ENCODE results near the gene IHH.

IHH gene

DNA sequence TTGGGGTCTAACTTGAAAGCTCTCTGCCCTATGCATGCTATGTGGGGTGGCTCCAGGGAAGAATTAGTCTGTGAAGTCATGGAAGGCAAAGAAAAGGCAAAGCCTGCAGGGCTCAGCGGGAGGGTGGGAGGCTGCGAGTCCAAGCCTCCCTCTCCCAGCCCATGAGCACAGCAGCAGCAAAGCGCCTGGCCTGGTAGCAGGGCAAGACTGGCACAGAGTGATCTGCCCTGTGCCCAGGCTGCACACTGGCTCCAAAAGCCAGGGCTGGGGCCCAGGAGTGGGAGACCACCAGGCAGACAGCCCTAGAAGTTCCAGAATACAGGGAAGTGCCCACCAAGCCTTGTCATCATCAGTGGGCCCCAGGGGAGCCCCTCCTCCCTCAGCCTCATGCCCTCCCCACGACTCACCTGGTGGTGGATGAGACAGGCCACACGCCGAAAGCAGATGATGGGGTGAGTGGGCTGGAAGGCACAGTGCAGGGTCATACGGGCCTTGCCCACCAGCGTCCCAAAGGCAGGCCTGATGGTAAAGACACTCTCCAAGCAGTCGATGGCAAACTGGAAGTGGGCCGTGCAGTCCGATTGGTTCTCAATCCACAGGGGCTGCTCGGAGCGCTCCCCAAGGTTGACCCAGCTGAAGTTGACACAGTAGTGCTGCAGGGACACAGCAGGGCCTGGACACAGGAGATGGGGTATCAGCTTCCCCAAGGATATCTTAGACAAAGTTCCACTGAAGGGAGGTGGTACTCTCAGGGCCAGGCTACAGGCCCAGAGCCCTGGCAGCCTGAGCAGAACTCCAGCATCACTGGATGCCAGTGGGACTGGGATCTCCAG is 31.5 kb downstream of the IHH start:
- DNase-seq (ENCODE audit: low read depth in 1 of 2, low spot score in 1 of 2), result no peak
- TF ChIP-seq JUND (IDR thresholded peaks at IDR 0.05; ENCODE audit: low read depth), result no peak
- in situ Hi-C loops (cut with HindIII; ENCODE audit: low pct_unique_long_range_greater_than_20kb, low sequenced_read_pairs), result no loop called here

DNA sequence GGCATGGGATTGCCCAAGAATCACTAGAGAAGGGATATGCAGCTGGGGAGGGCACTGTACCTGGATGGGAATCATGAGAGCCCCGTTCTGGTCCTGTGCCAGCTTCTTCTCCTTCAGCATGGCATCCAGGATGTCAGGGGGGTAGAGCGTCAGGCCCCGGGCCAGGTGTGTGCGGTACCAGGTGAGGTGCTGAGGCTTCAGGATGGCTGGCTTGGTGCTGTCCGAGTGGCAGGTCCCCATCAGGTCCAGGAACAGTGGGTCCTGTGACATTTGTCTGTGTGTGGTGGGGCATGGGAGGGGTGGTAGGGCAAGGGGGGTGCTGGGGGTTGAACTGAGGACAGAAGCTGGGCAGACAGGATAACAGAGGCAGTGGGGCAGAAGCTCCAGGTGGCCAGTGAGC is 32.6 kb downstream of the IHH start:
- DNase-seq (ENCODE audit: low read depth in 1 of 2, low spot score in 1 of 2), result no peak
- in situ Hi-C loops (cut with HindIII; ENCODE audit: low pct_unique_long_range_greater_than_20kb, low sequenced_read_pairs), result no loop called here
- no peak for TF ChIP-seq JUND (IDR thresholded peaks at IDR 0.05; ENCODE audit: low read depth)

DNA sequence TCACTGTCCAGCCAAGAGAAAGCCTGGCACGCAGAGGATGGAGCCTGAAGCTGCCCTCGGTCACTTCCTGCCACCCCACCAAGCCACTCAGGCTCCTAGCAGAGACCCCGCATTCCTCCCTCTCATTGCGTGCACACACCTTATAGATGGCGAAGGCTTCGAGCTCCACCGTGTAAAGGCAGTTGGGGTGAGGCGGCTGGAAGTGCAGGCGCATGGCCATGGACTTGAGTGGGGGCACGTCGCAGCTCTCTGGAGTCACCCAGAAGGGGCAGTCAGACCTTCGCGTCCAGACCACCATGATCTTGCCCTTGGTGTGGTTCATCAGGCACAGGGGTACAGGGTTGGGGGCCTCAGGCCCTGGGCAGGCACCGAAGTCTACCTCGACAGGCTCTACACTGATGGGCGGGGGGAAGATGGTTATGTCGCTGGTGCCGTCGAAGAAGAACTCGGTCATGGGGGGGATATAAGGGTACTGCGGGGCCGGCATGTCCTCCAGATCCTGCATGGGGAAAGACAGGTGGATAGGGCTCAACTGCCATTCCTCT is 33.1 kb downstream of the IHH start:
- in situ Hi-C loops (cut with HindIII; ENCODE audit: low pct_unique_long_range_greater_than_20kb, low sequenced_read_pairs), result no loop called here
- no peak for TF ChIP-seq JUND (IDR thresholded peaks at IDR 0.05; ENCODE audit: low read depth)
- DNase-seq (ENCODE audit: low read depth in 1 of 2, low spot score in 1 of 2), result no peak

GRCh38 chr2:219026946-219027345 is 33.8 kb downstream of the IHH start:
- no peak for DNase-seq (ENCODE audit: low read depth in 1 of 2, low spot score in 1 of 2)
- in situ Hi-C loops (cut with HindIII; ENCODE audit: low pct_unique_long_range_greater_than_20kb, low sequenced_read_pairs), result no loop called here
- TF ChIP-seq JUND (IDR thresholded peaks at IDR 0.05; ENCODE audit: low read depth), result no peak

- in situ Hi-C loops (cut with HindIII; ENCODE audit: low pct_unique_long_range_greater_than_20kb, low sequenced_read_pairs), result no loop called here
- no peak for DNase-seq (ENCODE audit: low read depth in 1 of 2, low spot score in 1 of 2)
- TF ChIP-seq JUND (IDR thresholded peaks at IDR 0.05; ENCODE audit: low read depth), result no peak
Measured at GRCh38 chr2:219025637-219026585, 34.8 kb downstream of the IHH start.

GRCh38 chr2:219024059-219024458 is 36.7 kb downstream of the IHH start:
- TF ChIP-seq JUND (IDR thresholded peaks at IDR 0.05; ENCODE audit: low read depth), result no peak
- DNase-seq (ENCODE audit: low read depth in 1 of 2, low spot score in 1 of 2), result no peak
- in situ Hi-C loops (cut with HindIII; ENCODE audit: low pct_unique_long_range_greater_than_20kb, low sequenced_read_pairs), result no loop called here

DNA sequence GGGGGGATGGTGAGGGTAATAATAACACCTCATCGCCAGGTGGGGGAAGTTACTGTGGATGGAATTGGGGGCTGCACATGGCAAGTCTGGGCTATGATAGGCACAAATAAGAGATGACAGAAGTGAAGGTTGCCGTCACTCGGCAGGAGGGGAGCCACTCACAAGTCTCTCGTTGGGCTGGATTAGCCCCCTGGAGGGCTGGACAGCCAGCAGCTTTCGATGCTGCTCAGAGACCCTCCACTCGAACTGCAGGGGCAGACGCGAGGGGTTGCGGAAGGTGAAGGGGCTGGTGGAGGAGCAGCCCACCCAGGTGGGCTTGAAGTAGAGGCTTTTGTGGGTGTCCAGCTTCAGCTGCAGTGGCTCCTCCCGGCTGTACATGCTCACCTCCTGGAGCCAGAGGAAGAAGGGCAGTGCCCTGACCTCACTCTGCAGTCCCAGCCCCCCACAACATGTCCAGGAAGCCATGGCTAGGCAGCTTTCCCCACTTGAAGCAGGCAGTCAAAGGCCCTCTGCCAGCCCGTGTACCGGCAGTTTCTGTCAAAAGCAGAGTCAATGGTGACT is 37.6 kb downstream of the IHH start:
- in situ Hi-C loops (cut with HindIII; ENCODE audit: low pct_unique_long_range_greater_than_20kb, low sequenced_read_pairs), result no loop called here

DNA sequence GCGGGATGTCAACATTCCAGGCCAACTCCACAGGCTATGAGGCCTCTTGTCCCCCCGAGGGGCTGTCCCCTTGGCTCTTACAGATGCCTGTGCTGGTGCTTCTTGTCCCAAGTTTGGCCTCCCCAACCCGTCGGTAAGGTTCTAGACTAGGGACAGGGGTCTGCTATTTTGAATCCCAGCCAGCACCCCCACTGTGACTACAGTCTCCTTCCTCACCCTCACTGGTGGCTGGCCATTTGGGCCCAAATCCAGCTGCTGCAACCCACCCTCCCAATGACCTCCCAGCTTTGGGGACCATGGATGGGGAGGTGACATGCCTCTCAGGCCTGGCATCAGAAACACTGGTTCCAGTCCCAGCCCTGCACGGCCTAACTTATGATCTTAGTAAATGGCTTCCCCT is 38.1 kb downstream of the IHH start:
- in situ Hi-C loops (cut with HindIII; ENCODE audit: low pct_unique_long_range_greater_than_20kb, low sequenced_read_pairs), result no loop called here
- DNase-seq (ENCODE audit: low read depth in 1 of 2, low spot score in 1 of 2), result no peak
- TF ChIP-seq JUND (IDR thresholded peaks at IDR 0.05; ENCODE audit: low read depth), result no peak

More for the DNA sequence above, 37.6 kb downstream of the IHH start:
- no peak for TF ChIP-seq JUND (IDR thresholded peaks at IDR 0.05; ENCODE audit: low read depth)
- DNase-seq (ENCODE audit: low read depth in 1 of 2, low spot score in 1 of 2), result no peak

GRCh38 chr2:219022041-219022440 is 38.7 kb downstream of the IHH start:
- no peak for TF ChIP-seq JUND (IDR thresholded peaks at IDR 0.05; ENCODE audit: low read depth)
- DNase-seq (ENCODE audit: low read depth in 1 of 2, low spot score in 1 of 2), result no peak
- in situ Hi-C loops (cut with HindIII; ENCODE audit: low pct_unique_long_range_greater_than_20kb, low sequenced_read_pairs), result no loop called here

- no peak for DNase-seq (ENCODE audit: low read depth in 1 of 2, low spot score in 1 of 2)
Measured at GRCh38 chr2:219021591-219021990, 39.1 kb downstream of the IHH start.

DNA sequence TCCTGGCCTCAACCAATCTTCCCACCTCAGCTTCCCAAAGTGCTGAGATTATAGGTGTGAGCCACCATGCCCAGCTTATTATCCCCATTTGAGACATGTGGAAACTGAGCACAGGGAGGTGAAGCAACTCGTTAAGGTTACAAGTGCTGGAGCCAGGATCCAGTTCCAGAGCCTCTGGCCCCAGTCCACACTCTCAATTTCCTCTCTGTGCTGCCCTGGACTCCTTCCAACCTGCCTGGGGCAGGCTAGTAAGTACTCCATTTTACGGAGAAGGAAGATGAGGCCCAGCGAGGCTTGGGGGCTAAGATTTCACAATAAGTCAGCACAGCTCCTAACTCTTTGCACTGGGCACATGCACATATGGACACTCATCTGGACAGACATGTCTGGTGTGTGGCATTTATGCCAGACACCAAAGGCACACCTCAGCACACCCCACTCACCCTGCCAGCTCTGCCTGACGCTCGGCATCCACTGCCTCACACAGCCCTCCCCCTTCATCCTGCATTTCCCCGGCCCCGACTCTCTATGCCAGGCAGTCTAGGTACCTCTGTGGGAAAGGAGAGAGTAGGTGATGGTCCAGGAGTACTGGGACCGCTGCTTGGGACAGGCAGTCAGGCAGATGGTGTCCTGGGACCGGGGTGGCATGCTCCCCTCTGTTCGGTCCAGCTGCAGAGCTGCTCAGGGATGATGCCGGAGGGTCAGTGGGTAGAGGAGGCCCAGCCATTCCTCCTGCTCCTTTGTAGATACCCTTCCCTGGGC is 39.9 kb downstream of the IHH start:
- no peak for TF ChIP-seq JUND (IDR thresholded peaks at IDR 0.05; ENCODE audit: low read depth)
- DNase-seq (ENCODE audit: low read depth in 1 of 2, low spot score in 1 of 2), result peak in 1 of 2 experiments; percentile 24
- in situ Hi-C loops (cut with HindIII; ENCODE audit: low pct_unique_long_range_greater_than_20kb, low sequenced_read_pairs), result no loop called here

More at GRCh38 chr2:219021591-219021990, 39.1 kb downstream of the IHH start:
- TF ChIP-seq JUND (IDR thresholded peaks at IDR 0.05; ENCODE audit: low read depth), result no peak
- in situ Hi-C loops (cut with HindIII; ENCODE audit: low pct_unique_long_range_greater_than_20kb, low sequenced_read_pairs), result no loop called here

- TF ChIP-seq JUND (IDR thresholded peaks at IDR 0.05; ENCODE audit: low read depth), result no peak
- no peak for DNase-seq (ENCODE audit: low read depth in 1 of 2, low spot score in 1 of 2)
- in situ Hi-C loops (cut with HindIII; ENCODE audit: low pct_unique_long_range_greater_than_20kb, low sequenced_read_pairs), result no loop called here
Measured at GRCh38 chr2:219019436-219019835, 41.3 kb downstream of the IHH start.
